Uterus (tissue), 2 donors: Measurements from ENCODE around the gene C3orf52.

Experiments
- CTCF ChIP-seq, 4 experiments: fragments of 200-600 bp in 2 of 4; fragments of 450-650 bp in 2 of 4; sonication (generic) in 2 of 4; IDR thresholded peaks; one replicate each; pipeline ENCODE4 v1.5.1; 2016 to 2019; ENCODE audit warnings: antibody characterized with exemption in 4 of 4, mild to moderate bottlenecking in 2 of 4, moderate library complexity in 1 of 4
- POLR2A ChIP-seq, 2 donors: fragments of 450-650 bp; IDR thresholded peaks; one replicate each; pipeline ENCODE4 v1.6.1; 2016; ENCODE audit warnings: antibody characterized with exemption in 2 of 2, mild to moderate bottlenecking in 1 of 2, moderate library complexity in 1 of 2

DNA sequence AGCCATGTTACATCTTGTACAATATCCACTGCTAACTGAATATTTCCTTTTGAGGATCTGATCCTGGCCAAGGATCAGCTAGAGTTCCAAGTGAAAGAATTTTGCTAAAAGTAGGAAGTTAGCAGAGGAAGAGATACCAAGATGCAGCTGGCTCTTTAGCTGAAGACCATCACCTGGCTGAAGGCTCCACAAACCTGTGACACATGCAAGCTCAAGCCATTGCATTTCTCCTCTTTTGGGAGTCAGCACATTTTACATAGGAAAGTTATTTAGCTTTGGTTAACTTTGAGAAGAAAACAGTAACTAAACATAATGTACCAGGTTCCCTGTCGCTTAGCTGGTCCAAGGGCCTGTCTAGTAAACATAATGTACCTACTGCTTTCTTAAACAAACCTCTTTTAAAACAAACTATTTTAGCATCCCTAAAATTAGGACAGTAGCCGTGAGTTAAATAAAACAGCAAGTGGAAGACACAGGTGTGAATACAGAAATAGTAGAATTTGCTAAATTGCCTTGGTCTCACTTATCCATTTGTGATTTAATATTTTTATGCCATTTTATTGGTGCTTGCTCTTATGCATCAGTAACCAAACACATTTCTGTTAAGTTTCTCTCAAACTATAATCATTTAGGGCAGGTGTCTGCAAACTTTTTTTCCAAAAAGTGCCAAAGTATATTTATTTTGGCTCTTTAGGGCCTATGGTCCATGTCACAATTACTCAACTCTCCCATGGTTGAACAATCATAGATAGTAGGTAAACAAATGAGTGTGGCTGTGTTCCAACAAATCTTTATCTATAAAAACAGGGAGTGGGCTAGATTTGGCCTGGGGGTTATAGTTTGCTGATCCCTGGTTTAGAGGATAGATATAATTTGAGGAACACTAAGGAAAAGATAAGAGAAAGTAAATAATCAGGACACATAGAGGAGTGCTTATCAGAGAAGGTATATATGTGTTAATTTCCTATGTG is 35.7 kb downstream of the C3orf52 start:
- TF ChIP-seq POLR2A (IDR thresholded peaks at IDR 0.05): no peak
- TF ChIP-seq CTCF (IDR thresholded peaks at IDR 0.05): no peak
